ENCODE measurements around the gene PPT1.

- TF ChIP-seq, protein P1, sequence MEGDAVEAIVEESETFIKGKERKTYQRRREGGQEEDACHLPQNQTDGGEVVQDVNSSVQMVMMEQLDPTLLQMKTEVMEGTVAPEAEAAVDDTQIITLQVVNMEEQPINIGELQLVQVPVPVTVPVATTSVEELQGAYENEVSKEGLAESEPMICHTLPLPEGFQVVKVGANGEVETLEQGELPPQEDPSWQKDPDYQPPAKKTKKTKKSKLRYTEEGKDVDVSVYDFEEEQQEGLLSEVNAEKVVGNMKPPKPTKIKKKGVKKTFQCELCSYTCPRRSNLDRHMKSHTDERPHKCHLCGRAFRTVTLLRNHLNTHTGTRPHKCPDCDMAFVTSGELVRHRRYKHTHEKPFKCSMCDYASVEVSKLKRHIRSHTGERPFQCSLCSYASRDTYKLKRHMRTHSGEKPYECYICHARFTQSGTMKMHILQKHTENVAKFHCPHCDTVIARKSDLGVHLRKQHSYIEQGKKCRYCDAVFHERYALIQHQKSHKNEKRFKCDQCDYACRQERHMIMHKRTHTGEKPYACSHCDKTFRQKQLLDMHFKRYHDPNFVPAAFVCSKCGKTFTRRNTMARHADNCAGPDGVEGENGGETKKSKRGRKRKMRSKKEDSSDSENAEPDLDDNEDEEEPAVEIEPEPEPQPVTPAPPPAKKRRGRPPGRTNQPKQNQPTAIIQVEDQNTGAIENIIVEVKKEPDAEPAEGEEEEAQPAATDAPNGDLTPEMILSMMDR (IDR thresholded peaks at IDR 0.05) = no peak
- TF ChIP-seq CHD2 (IDR thresholded peaks at IDR 0.05; ENCODE audit: low read length, partially characterized antibody) (no peak), GABPA (IDR thresholded peaks at IDR 0.05; ENCODE audit: low read depth) (no peak), EP300 (IDR thresholded peaks at IDR 0.05; ENCODE audit: borderline replicate concordance in 1 of 2, low read depth in 1 of 2, low read length in 1 of 2) (no peak), MXI1 (IDR thresholded peaks at IDR 0.05; ENCODE audit: low read depth, low read length) (no peak)
These were observed 4.8 kb downstream of the PPT1 start for GRCh38 chr1:40092241-40092640.

All from SK-N-SH (cell line).